Stomach (tissue), 4 donors: ENCODE results near the gene SLC24A3.

Source experiments
- EP300 ChIP-seq: sonication (generic); formaldehyde crosslinking; IDR thresholded peaks from one replicate; pipeline ENCODE4 v1.6.1; 2017; ENCODE audit warnings: antibody characterized with exemption
- POLR2A ChIP-seq, 4 donors: fragments of 450-650 bp; IDR thresholded peaks; one replicate each; pipeline ENCODE4 v1.6.1; 2016; ENCODE audit warnings: antibody characterized with exemption in 4 of 4, control low read depth in 2 of 4, mild to moderate bottlenecking in 1 of 4, moderate library complexity in 1 of 4
- POLR2AphosphoS5 ChIP-seq, 3 donors: sonication (generic); formaldehyde crosslinking; IDR thresholded peaks; one replicate each; pipeline ENCODE4 v1.6.1; 2016; ENCODE audit warnings: antibody characterized with exemption in 3 of 3
- TF ChIP-seq, protein P1 (sequence below), 7 experiments: fragments of 450-650 bp in 4 of 7; fragments of 200-600 bp in 3 of 7; sonication (generic) in 3 of 7; IDR thresholded peaks; one replicate each; pipeline ENCODE4 v1.5.1; 2016 to 2019; ENCODE audit warnings: antibody characterized with exemption in 7 of 7, control low read depth in 2 of 7, mild to moderate bottlenecking in 1 of 7

- TF ChIP-seq, protein P1, sequence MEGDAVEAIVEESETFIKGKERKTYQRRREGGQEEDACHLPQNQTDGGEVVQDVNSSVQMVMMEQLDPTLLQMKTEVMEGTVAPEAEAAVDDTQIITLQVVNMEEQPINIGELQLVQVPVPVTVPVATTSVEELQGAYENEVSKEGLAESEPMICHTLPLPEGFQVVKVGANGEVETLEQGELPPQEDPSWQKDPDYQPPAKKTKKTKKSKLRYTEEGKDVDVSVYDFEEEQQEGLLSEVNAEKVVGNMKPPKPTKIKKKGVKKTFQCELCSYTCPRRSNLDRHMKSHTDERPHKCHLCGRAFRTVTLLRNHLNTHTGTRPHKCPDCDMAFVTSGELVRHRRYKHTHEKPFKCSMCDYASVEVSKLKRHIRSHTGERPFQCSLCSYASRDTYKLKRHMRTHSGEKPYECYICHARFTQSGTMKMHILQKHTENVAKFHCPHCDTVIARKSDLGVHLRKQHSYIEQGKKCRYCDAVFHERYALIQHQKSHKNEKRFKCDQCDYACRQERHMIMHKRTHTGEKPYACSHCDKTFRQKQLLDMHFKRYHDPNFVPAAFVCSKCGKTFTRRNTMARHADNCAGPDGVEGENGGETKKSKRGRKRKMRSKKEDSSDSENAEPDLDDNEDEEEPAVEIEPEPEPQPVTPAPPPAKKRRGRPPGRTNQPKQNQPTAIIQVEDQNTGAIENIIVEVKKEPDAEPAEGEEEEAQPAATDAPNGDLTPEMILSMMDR (IDR thresholded peaks at IDR 0.05) = no peak
- TF ChIP-seq POLR2A (IDR thresholded peaks at IDR 0.05) = no peak
- TF ChIP-seq POLR2AphosphoS5 (IDR thresholded peaks at IDR 0.05) = no peak
- TF ChIP-seq EP300 = no peak
These were observed 382.5 kb downstream of the SLC24A3 start for GRCh38 chr20:19594896-19595295.
